GM21447 (cell line): ENCODE results near the gene NFASC.

ENCODE experiments used
- ATAC-seq: cut with Tn5 transposase; IDR thresholded peaks from one replicate; pipeline ENCODE4 v1.9.1; 2021; ENCODE audit not compliant: unreplicated experiment

Gene NFASC

DNA sequence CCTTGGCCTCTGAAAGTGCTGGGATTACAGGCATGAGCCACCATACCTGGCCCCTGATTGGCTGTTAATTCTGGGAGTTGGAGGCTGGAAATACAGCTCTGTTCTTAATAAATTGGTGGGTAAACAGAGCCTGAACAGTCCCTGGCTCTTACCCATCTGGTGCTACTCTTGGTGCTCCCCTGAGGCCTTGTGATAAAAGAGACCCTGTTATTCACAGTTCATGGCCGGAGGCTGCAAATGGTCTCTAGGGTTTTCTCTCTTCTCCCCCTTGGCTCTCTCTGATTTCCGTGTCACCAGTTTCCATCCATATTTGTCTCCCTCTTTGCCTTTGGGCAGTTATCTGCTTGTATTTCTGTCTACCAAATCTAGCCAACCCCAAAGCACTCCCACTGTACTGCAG, 17.2 kb downstream of the NFASC start:
- ATAC-seq: no peak

DNA sequence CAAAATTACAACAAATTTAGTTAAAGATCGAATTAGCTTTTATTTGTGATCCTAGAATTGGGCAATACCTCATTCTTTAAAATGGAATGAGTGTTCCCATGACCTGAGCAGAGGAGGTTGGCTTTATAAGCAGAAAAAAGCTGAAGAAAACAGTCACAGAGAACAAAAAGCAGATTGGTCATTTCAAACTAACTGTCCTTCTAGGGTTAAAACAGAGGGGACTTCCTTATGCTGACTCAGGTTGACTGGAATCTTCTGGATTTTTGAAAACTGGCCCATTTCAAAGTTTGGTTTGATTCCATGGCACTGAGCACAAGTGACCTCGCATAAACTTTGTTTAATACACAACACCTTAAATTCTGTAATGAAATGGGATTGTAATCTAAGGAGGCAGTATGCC, 17.6 kb downstream of the NFASC start:
- ATAC-seq: no peak

DNA sequence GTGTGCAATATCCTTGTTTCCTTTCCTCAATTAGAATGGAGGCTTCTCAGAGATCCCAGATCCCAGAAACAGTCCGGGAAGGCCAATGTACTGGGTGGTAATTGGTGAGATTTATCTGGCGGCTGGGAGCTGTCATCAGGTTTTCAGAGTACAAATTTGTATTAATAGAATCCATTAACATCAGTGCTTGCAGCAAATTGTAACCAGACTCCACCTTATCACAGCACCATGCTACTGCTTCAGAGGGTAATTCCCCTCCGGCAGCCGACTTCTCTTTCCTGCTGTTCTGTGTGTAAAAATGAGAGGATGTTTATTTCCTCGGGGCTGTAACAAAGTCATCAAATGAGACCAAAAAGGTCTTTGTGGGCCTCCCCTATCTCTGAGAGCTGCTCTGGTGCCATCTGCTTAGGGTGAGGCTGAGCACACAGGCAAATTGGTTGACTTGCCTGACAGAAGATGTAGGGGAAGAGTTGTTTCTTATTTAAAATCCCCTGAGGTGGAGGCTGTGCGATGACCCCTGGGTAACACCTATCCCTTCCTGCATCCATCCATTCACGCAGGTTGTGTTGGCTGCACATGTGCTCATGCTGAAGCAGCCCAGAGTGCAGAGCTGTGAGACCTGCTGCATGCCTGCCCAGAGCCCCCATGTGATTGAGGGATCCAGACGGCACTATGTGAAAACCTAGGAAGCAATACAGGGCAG, 19.2 kb downstream of the NFASC start:
- ATAC-seq: no peak

DNA sequence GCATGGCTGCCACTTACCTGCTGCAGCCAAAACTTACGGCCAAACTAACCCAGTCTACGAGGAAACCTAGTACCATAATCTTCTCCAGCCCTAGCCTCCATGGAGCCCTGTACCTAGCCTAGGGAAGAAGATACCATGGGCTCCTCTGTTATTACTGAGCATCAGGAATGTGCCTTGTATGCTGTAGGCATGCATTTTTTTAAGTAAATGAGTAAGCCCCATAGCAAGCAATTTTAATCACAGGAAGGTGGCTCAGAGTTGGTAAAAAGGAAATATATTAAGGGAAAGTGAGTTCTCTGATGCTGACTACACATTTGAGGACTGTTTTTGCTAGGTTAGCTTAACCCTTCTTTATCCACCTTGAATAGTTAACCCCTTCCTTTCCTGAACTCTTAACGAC, 21.2 kb downstream of the NFASC start:
- no peak for ATAC-seq

DNA sequence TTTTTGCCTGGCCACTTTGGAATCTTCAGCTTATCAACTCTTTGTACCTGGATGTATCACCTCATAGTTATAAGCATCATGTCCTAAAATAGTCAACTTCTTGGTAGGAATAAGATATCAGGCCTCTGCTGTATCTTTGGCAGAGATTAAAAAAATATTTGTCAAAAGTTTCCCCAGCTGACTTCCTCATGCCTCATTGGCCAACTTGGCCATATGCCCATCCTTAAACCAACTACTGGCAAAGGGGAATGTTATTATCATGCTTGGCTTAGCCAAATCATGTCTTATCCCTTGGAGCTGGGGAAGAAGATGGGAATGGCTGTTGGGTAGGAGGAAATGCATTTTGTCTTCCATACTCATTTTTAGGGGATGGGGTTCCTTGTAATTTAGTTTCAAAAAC, 23.4 kb downstream of the NFASC start:
- ATAC-seq: no peak

DNA sequence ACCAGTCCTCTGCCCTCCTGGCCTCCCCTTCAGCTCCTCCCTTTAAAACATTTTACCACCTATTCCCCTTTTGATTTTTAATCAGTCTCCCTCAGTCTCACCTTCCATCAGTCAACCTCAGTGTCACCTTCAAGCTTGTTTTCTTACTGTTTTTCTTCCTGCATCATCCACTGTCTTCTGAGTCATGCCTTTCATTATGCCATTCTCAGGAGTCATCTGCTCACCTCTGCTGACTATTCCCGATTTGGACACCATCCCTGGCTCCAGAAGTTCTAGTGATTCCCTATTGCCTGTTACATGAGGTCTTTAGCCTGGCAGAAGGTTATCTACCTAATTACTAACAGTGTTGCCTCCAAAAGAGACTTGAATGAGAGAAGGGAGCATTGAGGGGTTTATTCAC, 23.9 kb downstream of the NFASC start:
- ATAC-seq: no peak

DNA sequence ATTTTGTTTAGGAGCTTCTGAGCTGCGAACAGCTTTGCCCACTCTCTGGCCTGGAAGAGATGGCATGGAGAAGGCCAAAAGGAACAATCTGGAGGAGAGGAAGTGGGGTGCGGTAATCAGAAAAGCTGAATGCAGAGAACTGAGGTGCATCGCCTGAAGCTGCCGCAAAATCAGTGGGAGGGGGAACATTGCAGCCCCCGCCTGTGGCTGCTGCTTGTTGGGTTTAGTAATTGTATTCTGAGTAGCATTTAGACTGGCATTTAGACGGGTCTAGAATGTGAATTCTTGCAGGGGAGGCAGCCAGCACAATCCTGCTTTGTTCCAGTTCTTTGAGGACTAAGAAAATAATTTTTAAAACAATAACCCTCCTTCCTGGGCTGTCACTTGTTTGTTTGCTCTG, 25.4 kb downstream of the NFASC start:
- ATAC-seq: no peak

DNA sequence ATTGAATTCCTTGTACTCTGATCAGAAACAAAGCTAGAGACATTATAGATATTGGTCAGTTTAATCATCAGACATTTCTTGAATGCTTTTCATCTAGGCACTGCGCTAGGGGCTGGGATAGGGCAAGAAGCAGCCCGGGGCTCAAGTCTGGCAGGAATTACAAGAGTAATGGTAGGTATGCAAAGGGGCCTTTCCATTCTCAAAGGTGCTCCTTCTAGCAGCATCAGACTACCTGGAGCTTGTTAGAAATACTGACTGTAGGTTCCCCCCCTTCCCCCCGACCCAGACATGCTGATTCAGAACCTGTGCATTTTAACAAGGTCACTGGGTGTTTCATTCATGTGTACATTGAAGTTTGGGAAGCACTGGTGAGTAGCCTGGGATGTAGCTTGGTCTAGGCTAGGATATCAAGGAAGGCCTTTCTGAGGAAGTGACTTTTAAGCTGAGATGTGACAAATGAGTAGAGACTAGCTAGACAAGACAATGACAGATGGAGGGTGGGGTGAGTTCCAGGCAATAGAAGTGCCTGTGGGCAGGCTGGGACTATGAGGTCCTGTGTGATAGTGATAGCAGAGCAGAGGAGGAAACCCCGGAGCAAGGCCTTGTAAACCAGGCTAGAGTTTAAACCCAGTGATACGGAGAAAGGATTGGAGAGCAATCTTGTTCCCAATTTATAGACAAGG, 26.3 kb downstream of the NFASC start:
- no peak for ATAC-seq

DNA sequence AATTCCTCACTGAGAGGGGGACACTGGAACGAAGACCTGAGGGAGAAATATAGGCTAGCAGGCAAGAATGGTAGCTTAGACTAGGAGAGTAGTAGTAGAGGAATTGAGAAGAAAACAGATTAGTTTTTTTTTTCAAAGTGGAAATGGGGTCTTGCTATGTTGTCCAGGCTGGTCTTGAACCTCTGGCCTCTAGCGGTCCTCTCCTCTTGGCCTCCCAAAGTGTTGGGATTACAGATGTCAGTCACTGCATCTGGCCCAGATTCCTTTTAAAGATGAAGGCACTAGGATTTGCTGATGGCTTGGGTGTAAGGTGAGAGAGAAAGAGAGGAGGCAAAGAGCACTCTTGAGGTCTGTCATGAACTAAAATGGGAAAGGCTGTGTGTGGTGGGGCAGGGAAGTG, 30.1 kb downstream of the NFASC start:
- ATAC-seq: no peak

DNA sequence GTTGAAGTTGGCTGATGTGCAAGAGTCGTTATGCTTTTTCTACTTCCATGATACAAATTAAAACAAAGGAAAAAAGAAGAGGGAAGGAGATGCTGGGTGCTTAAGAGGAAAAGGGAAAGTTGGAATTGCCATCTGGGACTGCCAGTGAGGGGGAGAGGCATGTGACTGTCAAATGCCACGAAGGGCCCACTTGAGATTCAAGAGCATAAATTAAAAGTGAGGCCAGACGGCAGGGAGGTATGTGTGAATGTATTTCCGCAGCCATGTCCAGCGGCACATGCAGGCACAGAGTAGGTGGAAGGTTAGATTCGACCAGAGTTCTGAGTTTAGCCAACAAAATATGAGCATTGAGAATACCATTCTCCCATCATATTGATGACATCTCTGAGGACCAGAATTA, 32.0 kb downstream of the NFASC start:
- ATAC-seq: no peak

DNA sequence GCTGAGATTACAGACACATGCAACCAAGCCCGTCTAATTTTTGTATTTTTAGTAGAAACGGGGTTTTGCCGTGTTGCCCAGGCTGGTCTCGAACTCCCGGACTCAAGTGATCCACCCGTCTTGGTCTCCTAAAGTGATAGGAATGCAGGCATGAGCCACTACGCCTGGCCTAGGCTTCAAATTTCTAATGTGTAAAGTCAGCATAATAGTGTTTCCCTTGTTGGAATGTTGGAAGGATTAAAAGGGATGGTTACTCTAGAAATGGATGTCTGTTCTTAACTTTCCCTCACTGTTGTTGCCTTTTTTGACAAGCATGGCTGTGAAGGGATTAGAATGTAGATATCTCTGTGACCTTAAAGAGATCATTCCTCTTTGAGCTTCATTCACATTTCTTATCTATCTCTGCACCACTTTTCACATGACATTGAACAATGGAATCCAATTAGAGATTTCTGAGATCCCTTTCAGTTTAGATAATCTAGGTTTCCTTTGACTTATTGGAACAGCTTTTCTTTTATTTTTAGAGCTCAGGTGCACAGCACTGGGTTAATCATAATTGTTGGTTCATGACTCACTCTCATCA, 33.7 kb downstream of the NFASC start:
- no peak for ATAC-seq

DNA sequence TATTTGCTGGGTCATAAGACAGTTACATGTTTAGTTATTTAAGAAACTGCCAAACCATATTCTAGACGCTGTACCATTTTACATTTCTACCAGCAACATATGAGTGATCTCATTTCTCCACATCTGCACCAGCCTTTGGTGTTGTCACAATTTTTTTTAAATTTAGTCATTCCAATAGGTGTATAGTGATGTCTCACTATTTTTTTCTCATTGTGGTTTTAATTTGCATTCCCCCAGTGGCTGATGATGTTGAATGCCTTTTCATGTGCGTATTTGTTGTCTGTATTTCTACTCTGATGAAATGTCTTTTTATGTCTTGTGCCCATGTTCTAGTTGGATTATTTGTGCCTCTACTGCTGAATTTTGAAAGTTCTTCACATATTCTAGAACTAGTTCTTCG, 38.4 kb downstream of the NFASC start:
- ATAC-seq: no peak

DNA sequence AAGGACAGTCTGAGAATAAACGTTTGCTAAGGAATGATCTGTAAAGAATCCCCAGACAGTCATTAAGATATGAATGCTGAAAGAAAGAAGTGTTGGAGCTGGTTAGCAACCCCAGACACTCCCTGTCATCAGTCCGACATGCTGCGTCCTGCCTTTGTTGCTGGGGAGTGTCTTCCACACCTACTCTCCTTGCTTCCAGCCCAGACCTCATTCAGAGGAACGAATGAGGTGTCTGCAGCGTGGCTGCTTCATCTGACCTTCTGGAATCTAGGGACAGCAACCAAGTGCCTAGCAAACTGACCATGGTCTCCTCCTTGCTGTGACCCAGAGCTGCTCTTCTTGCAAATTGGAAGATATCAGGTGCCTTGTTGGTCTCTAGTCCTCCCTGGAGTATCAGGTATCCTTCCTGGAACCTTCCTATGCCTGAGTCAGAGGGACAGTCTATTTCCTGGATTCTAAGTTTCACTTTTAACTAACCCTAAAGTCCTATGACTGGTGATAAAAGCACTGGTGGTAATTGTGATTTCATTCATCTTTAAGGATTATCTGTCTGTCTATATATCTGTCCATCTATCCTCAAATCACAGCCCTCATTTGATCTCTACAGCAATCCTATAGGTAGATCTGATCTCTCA, 45.3 kb downstream of the NFASC start:
- no peak for ATAC-seq

DNA sequence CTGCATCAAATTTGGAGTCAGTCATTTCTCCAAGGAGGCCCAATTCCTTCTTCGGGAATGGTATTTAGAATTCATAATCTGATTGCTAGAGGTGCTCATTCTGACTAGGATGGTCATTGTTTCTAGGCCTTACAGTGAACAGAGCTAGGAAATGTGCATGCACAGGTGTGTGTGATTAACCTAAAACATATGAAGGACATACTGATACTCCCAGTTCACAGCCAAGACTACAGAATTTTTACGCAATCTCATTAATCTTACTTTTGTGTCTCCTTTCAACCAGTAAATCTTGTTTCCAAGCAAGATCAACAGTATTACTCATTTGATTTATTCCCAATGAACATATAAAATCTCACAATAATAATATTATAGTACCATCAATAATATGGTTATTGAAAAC, 47.1 kb downstream of the NFASC start:
- no peak for ATAC-seq

DNA sequence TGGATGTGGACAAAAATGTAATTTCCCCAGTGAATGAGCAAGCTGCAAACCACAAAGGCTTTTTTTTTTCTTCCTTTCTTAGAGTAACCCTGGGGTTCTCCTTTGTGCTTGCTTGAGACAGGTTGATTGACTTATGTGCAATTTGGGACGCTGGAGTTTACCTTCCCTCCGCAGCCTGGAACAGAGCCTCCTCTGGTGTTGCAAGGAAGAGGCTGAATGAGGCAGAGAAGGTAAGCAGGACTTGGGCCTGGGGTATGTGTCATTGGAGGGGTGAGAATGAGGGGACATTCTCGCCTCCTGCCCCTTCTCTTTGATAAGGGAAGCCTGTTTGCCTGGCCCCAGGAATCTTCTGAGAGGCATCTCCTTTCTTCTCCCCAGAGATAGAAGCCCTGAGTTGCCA, 49.8 kb downstream of the NFASC start:
- ATAC-seq: no peak

DNA sequence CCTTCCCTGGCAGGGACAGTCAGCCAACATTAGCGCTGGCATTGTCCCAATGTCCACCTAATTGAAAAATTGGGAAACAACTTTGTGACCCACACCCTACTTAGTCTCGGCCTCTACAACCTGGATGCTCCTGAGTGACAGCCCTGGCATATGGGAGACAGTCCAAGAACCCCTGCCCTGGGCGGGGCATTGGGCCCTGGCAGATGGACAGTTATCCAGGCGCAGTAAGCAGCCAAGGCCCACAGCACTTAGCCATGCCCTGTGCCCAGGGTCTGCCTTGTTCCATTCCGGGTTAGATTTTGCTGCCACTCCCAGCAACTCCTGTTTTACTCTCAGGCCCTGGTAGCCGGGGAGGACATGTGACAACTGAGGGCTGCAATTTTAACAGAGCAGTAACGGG, 50.3 kb downstream of the NFASC start:
- no peak for ATAC-seq

DNA sequence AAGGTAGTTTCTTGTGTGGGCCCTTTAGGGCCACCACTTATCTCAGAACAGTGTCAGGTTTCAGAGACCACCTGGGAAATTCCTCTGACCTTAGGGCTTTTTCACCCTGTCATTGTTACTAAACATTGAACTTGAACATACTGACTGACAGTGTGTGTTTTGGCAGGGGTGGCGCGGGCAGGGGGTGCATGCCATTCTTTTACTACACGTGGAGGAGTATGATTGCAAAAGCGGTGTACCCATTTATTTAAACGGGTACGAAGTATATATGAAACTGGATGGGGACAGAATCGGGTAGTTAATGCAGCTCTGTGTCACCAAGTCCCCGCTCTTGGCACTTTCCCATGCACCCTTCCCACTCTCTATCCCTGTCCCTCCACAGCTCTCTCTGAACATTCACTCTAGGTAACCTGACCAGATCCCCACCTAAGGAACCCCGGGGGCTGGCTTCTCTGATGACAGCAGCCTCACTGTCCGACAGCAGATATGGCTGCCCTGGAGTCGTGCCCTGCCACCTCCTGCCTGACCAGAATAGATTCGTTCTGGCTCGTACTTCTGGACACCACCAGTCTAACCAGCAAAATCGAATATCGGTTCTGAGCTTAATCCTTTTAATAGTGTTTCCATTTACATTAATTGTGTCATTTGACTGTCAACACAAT, 51.3 kb downstream of the NFASC start:
- no peak for ATAC-seq

DNA sequence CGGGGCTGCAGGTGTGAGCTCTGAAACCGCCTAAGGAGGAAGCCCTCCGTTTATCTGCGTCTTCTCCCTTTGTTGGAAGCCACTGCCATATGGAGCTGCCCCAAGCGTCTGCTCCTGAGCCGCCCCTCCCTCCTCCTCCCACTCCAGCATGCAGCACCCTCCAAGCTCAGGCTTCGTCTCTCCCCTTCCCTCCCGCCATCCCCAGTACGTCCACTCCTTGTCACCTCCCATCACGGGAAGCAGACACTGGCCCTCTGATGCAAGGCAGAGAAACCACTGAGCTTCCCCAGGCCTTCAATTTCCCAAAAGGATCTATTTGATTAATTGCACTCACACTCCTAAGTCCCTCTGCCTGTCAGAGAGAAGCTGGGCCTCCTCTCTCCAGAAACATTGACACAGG, 52.5 kb downstream of the NFASC start:
- ATAC-seq: no peak

DNA sequence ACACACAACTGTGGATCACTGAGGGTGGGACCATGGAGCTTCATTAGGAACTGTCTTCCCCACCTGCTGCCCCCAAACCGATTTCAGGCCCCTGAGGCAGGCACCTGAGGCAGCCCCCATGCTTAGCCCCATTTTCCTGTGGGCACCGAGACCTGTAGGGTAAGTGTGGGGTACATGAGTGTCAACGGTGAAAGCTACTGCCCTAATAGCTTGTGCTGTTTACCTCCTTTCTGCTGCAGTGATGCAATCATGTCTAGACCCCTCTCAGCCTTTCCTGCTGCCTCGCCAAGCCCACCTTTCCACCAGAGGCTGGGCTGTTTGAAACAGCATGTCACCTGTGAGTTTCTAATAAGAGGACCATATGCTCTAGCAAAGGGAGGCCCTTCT, 53.0 kb downstream of the NFASC start:
- ATAC-seq: no peak

DNA sequence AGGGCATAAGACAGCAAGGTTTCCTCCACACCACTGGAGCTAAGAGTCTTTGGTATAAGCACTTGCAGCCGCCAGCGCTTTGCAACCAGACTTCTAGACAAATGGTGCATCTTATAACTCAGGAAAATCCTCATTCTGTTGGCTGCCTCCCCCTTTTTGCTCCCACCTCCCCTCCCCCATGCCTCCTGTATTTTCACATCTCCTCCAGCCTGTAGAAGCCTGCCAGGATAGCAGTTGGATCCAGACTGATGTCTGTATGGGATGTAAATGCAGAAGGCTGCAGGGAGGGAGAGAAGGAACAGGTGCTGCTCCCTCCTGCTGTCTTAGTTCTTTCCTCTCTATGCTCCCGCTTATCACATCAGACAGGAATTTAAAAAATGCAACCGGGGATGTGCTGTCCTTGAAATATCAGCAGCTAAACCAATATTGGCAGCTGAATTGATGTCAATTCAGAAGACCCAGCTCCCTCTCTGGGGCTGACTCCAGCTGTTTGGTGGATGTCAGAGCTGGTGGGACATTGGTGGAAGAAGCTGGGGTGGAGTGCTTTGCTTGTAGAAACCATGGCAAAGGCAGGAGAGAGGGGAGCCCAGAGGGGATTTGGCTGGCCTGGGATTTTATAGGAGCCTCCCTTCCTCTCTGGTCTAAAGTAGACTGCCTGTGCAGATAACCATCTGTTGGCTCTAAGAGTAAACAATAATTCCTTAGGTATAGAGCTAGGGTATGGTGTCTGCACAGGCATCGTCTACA, 53.5 kb downstream of the NFASC start:
- no peak for ATAC-seq

DNA sequence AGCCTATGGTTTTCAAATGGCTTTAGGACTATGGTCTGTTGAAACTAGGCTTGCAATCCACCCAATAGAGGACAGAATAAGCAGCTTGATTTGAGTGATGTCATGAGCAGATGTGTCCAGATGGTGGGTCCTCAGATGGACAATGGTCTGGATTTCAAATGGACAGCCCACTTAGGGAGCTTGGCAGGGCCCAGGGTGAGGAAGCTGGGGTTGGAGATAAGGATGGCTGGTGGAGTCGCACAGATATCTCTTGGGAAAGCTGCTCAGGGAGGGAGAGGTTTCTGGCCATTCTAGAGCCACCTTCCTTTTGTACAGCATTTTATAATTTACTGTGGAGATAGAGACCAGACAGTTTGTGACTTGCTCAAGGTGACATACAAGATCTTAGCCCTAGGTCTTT, 55.0 kb downstream of the NFASC start:
- no peak for ATAC-seq
